Natural killer cell (primary cell): Measurements from ENCODE around the gene OR5AN1. TPM values are rescaled to one million over a fixed set of nuclear protein-coding genes. Genes with fewer than 3 reads are reported as not detected.
"Not testable (repeated sequence)": the region's sequence is repeated elsewhere in the genome, so short reads cannot be mapped to it uniquely, and the experiment has no call there.

Experiments
- ATAC-seq, 3 donors: fragments of 150-1000 bp in 2 of 3; fragments of 200-7000 bp in 1 of 3; cut with Tn5 transposase; 1 replicate in 1 of 3; 2 replicates in 2 of 3; pipeline ENCODE4 v1.10.0; 2021; ENCODE audit warnings: mild to moderate bottlenecking in 2 of 3, moderate library complexity in 2 of 3
- DNase-seq, 2 donors: peaks; one replicate each; pipeline versions ENCODE4 v3.0.0 to v3.0.0-alpha.2; 2013 to 2021; ENCODE audit warnings: mixed read lengths in 1 of 2
- H3K27ac ChIP-seq: one replicate; pipeline ENCODE4 v1.5.1; 2013; ENCODE audit warnings: mild to moderate bottlenecking, low read length
- H3K27me3 ChIP-seq: one replicate; pipeline ENCODE4 v1.6.1; 2013; ENCODE audit warnings: low read length; ENCODE audit not compliant: control insufficient read depth, insufficient read depth
- H3K36me3 ChIP-seq: one replicate; pipeline ENCODE4 v1.6.1; 2013; ENCODE audit warnings: low read length; ENCODE audit not compliant: control insufficient read depth, insufficient read depth
- H3K4me1 ChIP-seq: one replicate; pipeline ENCODE4 v1.6.1; 2013; ENCODE audit warnings: low read length; ENCODE audit not compliant: control insufficient read depth, insufficient read depth
- H3K4me3 ChIP-seq: one replicate; pipeline ENCODE4 v1.5.1; 2013; ENCODE audit warnings: low read length
- H3K9me3 ChIP-seq: one replicate; pipeline ENCODE4 v1.6.1; 2013; ENCODE audit warnings: low read length; ENCODE audit not compliant: control insufficient read depth, insufficient read depth
- H3K27ac Mint-ChIP-seq, 2 donors: one replicate each; pipeline ENCODE4 v1.8.0; 2022; ENCODE audit warnings: mild to moderate bottlenecking in 2 of 2, mixed read lengths in 2 of 2, moderate library complexity in 1 of 2
- H3K27me3 Mint-ChIP-seq, 2 donors: one replicate each; pipeline ENCODE4 v1.8.0; 2022; ENCODE audit warnings: low read depth in 2 of 2, mixed read lengths in 2 of 2
- H3K36me3 Mint-ChIP-seq: one replicate; pipeline ENCODE4 v1.8.0; 2022; ENCODE audit warnings: mixed read lengths
- H3K4me1 Mint-ChIP-seq, 2 donors: one replicate each; pipeline ENCODE4 v1.8.0; 2022; ENCODE audit warnings: mixed read lengths in 2 of 2
- H3K4me3 Mint-ChIP-seq: one replicate; pipeline ENCODE4 v1.8.0; 2022; ENCODE audit warnings: mild to moderate bottlenecking, moderate library complexity, mixed read lengths
- H3K9me3 Mint-ChIP-seq, 2 donors: one replicate each; pipeline ENCODE4 v1.8.0; 2022; ENCODE audit warnings: mixed read lengths in 2 of 2
- CTCF ChIP-seq: fragments of 200-600 bp; IDR thresholded peaks from one replicate; pipeline ENCODE4 v1.8.0; 2022; ENCODE audit warnings: antibody characterized with exemption
- WGBS: methylation state at CpG from one replicate; pipeline ENCODE4 v1.1.7; 2013; ENCODE audit warnings: missing lambda C conversion rate; ENCODE audit not compliant: insufficient coverage; 5-methylcytosine and 5-hydroxymethylcytosine counted together
- intact Hi-C: fragments of 100-400 bp; cut with micrococcal nuclease; formaldehyde crosslinking; loops from one replicate; pipeline ENCODE4 v1.14.2; 2022
- total RNA-seq, 4 donors: library from RNA; stranded (reverse); fragments of 120-200 nt in 1 of 4; gene quantifications; one replicate each; pipeline versions ENCODE4 v1.2.3 to v1.2.4, GENCODE V29; 2013 to 2022

The OR5AN1 gene
- total RNA-seq, 3 donors from 2014 or later (not counting 1 experiment from before 2014, with no cell fraction given), result not detected

GRCh38 chr11:59368238-59369022 is 9.7 kb downstream of the OR5AN1 start:
- peaks cover 3 to 11% of the 10 kb centered on the region in 2 donors for H3K27me3 Mint-ChIP-seq
- Histone ChIP-seq H3K36me3 (no peaks in the 10 kb centered on the region), H3K4me1 (peaks cover 9% of the 10 kb centered on the region), H3K27me3 (no peaks in the 10 kb centered on the region), H3K4me3 (no peak overlapping the region), H3K27ac (no peak overlapping the region), H3K9me3 (peaks cover 3% of the 10 kb centered on the region)
- H3K27ac Mint-ChIP-seq, result no peak overlapping the region
- peaks cover 4 to 6% of the 10 kb centered on the region in 2 donors for H3K9me3 Mint-ChIP-seq
- H3K36me3 Mint-ChIP-seq, result peaks cover 6% of the 10 kb centered on the region
- TF ChIP-seq CTCF, result no peak
- no peaks in the 10 kb centered on the region for H3K4me1 Mint-ChIP-seq
- intact Hi-C loops, result no loop called here
- H3K4me3 Mint-ChIP-seq, result no peak overlapping the region
- ATAC-seq (no peak), DNase-seq (no peak)
- 29% methylated on average over 8 of the region's 8 CpGs for WGBS

DNA sequence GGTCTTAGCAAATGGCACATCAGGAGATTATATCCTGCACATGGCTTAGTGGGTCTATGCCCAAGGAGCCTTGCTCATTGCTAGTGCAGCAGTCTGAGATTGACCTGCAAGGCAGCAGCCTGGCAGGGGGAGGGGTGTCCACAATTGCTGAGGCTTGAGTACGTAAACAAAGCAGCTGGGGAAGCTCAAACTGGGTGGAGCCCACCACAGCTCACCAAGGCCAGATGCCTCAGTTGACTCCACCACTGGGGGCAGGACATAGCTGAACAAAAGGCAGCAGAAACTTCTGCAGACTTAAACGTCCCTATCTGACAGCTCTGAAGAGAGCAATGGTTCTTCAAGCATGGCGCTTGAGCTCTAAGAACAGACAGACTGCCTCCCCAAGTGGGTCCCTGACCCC is 13.6 kb downstream of the OR5AN1 start:
- intact Hi-C loops, H3K9me3 ChIP-seq, H3K27ac Mint-ChIP-seq, H3K27me3 ChIP-seq, H3K4me3 Mint-ChIP-seq, H3K9me3 Mint-ChIP-seq, ATAC-seq, H3K36me3 ChIP-seq, H3K4me3 ChIP-seq, H3K27ac ChIP-seq, H3K27me3 Mint-ChIP-seq, H3K4me1 Mint-ChIP-seq, H3K4me1 ChIP-seq, H3K36me3 Mint-ChIP-seq, DNase-seq: not testable (repeated sequence)
- WGBS, result 39% methylated on average over 3 of the region's 3 CpGs

- Histone ChIP-seq H3K27me3 (no peaks in the 10 kb centered on the region), H3K4me1 (no peaks in the 10 kb centered on the region), H3K27ac (no peak overlapping the region), H3K4me3 (no peak overlapping the region), H3K36me3 (no peaks in the 10 kb centered on the region), H3K9me3 (no peaks in the 10 kb centered on the region)
- no peaks in the 10 kb centered on the region for H3K4me1 Mint-ChIP-seq
- peaks cover 0 to 4% of the 10 kb centered on the region in 2 donors for H3K9me3 Mint-ChIP-seq
- H3K27me3 Mint-ChIP-seq, result peaks cover 0 to 4% of the 10 kb centered on the region in 2 donors
- DNase-seq (no peak), ATAC-seq (no peak)
- intact Hi-C loops, result no loop called here
- no peak overlapping the region for H3K4me3 Mint-ChIP-seq
- H3K36me3 Mint-ChIP-seq, result no peaks in the 10 kb centered on the region
- no peak overlapping the region for H3K27ac Mint-ChIP-seq
- TF ChIP-seq CTCF, result no peak
- WGBS, result no CpG with 5 or more reads among the region's 2 CpGs
These were observed 21.8 kb downstream of the OR5AN1 start for GRCh38 chr11:59380263-59381059.

DNA sequence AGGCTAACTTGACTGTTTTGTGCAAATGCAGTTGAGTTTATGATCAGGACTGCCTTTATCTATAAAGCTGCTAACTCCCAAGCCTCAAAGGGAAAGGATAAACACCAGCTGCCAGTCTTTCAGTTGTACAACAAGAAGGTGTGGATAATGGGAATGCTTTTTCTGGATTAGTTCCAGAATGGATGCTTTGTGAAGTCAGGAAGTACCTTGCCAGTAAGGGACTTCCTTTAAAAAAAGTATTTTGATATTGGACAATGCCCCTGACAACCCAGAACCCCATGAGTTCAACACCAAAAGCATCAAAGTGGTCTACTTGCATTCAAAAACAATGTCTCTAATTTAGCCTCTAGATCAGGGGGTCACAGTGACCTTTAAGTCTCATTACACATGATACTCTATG is 35.5 kb downstream of the OR5AN1 start:
- no peak for ATAC-seq
- Histone ChIP-seq H3K4me1 (no peaks in the 10 kb centered on the region), H3K27ac (no peak overlapping the region), H3K4me3 (no peak overlapping the region), H3K27me3 (no peaks in the 10 kb centered on the region), H3K9me3 (no peaks in the 10 kb centered on the region), H3K36me3 (no peaks in the 10 kb centered on the region)
- Mint-ChIP-seq H3K9me3 (no peaks in the 10 kb centered on the region), H3K27ac (no peak overlapping the region), H3K36me3 (no peaks in the 10 kb centered on the region), H3K4me1 (no peaks in the 10 kb centered on the region), H3K27me3 (peaks cover 0 to 10% of the 10 kb centered on the region in 2 donors), H3K4me3 (no peak overlapping the region)
- DNase-seq, result no peak
- intact Hi-C loops, result no loop called here
- no peak for TF ChIP-seq CTCF
